ENCODE measurements around the gene RNF40. TPM values are rescaled to one million over a fixed set of nuclear protein-coding genes. Genes with fewer than 3 reads are reported as not detected.

The RNF40 gene
- total RNA-seq, 2 donors from 2014 or later = 82.9 to 99.8 TPM

GRCh38 chr16:30758988-30759491 lies 3.1 kb upstream of the RNF40 start:
- DNase-seq (no peak), ATAC-seq (no peak)
- intact Hi-C loops (cut with DNase I, micrococcal nuclease) = no loop called here

DNA sequence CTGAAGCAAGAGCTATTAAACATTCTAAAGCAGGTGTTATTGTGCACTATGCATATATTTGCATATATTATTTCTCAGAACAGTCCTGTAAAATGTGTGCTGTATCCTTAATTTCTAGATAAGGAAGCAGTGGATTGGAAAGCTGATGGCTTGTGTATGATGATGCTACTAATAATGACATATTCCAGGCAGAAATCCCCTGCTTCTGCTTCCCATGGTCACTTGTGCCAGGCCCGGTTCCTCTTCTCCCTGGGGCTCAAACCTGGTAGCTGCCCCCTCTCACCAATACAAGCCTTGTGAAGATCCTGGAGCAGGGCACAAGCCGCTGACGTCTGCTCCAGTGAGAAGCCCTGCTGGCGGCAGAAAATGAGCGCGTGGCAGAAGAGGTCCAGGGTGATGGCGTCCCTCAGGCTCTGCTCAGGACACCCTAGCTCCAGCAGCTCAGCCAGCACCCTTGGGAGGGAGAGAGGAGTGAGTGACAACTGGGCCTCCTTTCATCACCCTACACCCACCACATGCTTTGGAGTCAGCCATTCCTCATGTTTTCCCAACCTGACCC lies 2.0 kb upstream of the RNF40 start:
- no peak for DNase-seq
- intact Hi-C loops (cut with DNase I, micrococcal nuclease) = no loop called here
- no peak for ATAC-seq

DNA sequence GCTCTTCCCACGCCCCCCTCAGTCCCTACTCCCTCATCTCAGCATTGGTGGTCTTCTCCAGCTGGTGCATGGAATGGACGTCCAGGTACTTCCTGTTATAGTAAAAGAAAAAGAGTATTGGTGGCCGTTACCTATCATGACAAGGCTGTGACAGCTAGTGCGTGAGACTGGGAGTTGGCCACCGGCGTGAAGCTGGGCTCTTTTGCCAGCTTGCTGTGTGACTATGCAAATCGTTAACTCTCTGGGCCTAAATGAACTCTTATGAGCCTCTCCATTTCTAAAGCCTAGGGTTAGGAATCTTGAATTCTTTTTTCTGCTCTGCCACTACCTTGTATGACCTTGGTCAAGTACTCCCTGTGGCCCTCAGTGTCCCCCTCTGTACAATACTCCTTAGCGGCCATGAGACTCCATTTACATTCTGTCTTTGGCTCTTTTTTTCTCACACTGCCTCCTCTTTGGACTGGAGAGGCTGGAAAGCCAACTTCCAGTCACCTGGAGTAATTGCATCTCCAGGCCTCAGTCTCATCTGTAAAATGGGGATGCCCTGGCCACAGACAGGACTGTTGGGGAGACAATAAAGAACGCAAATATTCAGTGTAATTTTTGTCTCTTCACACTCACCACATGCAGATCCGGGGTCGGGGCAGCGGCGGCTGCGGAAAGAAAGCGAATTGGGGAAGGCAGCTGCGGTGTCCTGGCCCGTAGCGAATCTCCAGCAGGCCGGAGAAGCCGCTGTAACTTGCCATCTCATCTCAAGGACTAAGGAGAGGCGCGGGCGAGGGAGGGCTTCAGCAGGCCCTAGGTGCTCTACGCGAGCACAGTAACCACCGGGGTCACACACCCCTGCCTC lies 1.3 kb upstream of the RNF40 start:
- DNase-seq = no peak
- intact Hi-C loops (cut with DNase I, micrococcal nuclease) = no loop called here
- ATAC-seq = no peak

- ATAC-seq (peak; percentile 42), DNase-seq (peak in 1 of 2 donors; percentile 60)
- intact Hi-C loops (cut with DNase I, micrococcal nuclease) = no loop called here
These were observed 645 bp upstream of the RNF40 start for GRCh38 chr16:30761427-30761927.

GRCh38 chr16:30762991-30763725 lies 1.0 kb downstream of the RNF40 start:
- DNase-seq (no peak), ATAC-seq (no peak)
- intact Hi-C loops (cut with DNase I, micrococcal nuclease) = no loop called here

GRCh38 chr16:30764086-30764485 lies 2.0 kb downstream of the RNF40 start:
- intact Hi-C loops (cut with DNase I, micrococcal nuclease) = no loop called here
- DNase-seq (no peak), ATAC-seq (no peak)

DNA sequence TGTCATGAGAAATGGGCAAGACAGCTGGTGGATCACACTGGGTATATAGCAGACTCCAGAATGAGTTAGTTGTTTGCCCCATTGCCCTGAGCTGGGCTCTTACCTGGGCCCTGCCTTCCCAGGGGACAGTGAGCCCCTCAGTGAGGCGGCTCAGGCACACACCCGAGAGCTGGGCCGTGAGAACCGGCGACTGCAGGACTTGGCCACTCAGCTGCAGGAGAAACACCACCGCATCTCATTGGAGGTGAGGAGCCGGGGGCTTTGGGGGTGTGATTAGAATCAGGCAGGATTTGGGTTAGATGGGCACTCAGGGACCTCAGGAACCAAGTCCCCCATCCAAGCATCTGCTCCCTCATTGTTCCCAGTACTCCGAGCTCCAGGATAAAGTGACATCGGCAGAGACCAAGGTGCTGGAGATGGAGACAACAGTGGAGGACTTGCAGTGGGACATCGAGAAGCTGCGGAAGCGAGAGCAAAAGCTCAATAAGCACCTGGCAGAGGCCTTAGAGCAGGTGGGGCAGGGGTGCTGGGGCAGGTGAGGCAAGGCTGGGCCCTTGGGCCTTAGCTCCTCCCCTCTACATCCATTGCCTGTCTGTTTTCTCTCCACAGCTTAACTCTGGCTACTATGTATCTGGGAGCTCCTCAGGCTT lies 2.8 kb downstream of the RNF40 start:
- DNase-seq (no peak), ATAC-seq (no peak)
- intact Hi-C loops (cut with DNase I, micrococcal nuclease) = no loop called here

DNA sequence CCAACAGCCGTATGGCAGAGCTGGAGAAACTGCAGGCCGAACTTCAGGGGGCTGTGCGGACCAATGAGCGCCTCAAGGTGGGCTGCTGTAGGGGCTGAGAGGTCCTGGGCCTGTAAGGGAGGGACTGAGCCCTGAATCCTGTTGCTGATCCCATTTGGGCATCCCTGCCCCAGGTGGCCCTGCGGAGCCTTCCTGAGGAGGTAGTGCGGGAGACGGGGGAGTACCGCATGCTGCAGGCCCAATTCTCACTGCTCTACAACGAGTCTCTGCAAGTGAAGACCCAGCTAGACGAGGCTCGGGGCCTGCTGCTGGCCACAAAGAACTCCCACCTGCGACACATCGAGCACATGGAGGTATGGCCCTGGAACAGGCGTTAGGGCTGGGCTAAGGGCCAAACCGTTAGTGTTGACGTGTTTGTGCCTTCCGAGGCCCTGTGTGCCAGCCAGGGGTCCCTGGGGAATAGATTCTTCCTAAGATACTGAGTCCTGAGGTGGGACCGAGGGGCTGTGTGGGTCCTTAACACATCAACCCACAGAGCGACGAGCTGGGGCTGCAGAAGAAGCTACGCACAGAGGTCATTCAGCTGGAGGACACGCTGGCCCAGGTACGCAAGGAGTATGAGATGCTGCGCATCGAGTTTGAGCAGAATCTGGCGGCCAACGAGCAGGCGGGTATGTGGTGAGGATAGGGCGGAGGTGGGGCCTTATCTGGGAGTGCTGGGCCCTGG lies 4.2 kb downstream of the RNF40 start:
- ATAC-seq = no peak
- intact Hi-C loops (cut with DNase I, micrococcal nuclease) = no loop called here
- DNase-seq = no peak

GRCh38 chr16:30766933-30767284 lies 4.8 kb downstream of the RNF40 start:
- no peak for ATAC-seq
- no peak for DNase-seq
- intact Hi-C loops (cut with DNase I, micrococcal nuclease) = no loop called here

GRCh38 chr16:30767767-30768465 lies 5.8 kb downstream of the RNF40 start:
- intact Hi-C loops (cut with DNase I, micrococcal nuclease) = no loop called here
- ATAC-seq (no peak), DNase-seq (no peak)

- ATAC-seq = no peak
- intact Hi-C loops (cut with DNase I, micrococcal nuclease) = no loop called here
- DNase-seq = no peak
These were observed 6.6 kb downstream of the RNF40 start for GRCh38 chr16:30768583-30769181.

- ATAC-seq (no peak), DNase-seq (no peak)
- intact Hi-C loops (cut with DNase I, micrococcal nuclease) = no loop called here
These were observed 7.4 kb downstream of the RNF40 start for GRCh38 chr16:30769379-30770089.

DNA sequence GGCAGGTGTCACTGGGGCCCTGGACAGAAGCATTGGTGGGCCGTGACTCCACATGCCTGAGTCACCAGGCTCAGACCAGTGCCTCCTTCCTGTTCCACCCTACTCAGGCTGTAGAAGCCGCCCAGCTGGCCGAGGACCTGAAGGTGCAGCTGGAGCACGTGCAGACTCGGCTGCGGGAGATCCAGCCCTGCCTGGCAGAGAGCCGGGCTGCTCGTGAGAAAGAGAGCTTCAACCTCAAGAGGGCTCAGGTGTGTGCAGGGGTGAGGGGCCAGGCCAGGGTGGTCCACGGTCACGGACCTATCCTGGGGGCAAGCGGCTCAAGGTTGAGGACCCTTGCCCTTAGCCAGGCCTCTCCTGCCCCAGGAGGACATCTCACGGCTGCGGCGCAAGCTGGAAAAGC lies 9.6 kb downstream of the RNF40 start:
- intact Hi-C loops (cut with DNase I, micrococcal nuclease) = no loop called here
- ATAC-seq = no peak

DNA sequence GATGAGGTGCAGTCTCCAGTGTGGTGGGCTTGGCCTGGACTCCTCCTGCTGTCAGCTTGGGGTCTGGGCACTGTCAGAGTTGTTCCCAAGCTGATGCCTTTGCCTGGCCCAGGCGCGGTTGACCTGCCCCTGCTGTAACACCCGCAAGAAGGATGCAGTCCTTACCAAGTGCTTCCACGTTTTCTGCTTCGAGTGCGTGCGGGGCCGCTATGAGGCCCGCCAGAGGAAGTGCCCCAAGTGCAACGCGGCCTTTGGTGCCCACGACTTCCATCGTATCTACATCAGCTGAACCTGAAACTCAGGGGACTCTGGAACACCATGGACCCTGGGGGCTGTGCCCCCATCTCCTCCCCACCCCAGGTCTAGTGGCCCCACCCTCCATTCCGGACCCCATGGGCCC lies 11.7 kb downstream of the RNF40 start:
- ATAC-seq (no peak), DNase-seq (no peak)
- intact Hi-C loops (cut with DNase I, micrococcal nuclease) = no loop called here

More for the DNA sequence above, 9.6 kb downstream of the RNF40 start:
- no peak for DNase-seq

GRCh38 chr16:30774367-30775130 lies 12.4 kb downstream of the RNF40 start:
- ATAC-seq = no peak
- no peak for DNase-seq
- intact Hi-C loops (cut with DNase I, micrococcal nuclease) = no loop called here

- ATAC-seq = no peak
- no peak for DNase-seq
These were observed 12.9 kb downstream of the RNF40 start for GRCh38 chr16:30775131-30775391.

More at GRCh38 chr16:30775131-30775391, 12.9 kb downstream of the RNF40 start:
- intact Hi-C loops (cut with DNase I, micrococcal nuclease) = no loop called here

Data from left colon (tissue), 2 donors.